ENCODE results near the gene TCERG1L. TPM values are rescaled to one million over a fixed set of nuclear protein-coding genes. Genes with fewer than 3 reads are reported as not detected.
"Not testable (repeated sequence)": the region's sequence is repeated elsewhere in the genome, so short reads cannot be mapped to it uniquely, and the experiment has no call there.

Gene TCERG1L
- total RNA-seq, 2 donors from 2014 or later, result 0.45 to 0.68 TPM

- no peak overlapping the region for H3K27ac Mint-ChIP-seq
- H3K36me3 Mint-ChIP-seq, result no peaks in the 10 kb centered on the region
- no peaks in the 10 kb centered on the region for H3K9me3 Mint-ChIP-seq
- ATAC-seq (no peak), DNase-seq (ENCODE audit: low spot score in 2 of 2) (no peak)
Measured at GRCh38 chr10:131162866-131163843, 148.4 kb downstream of the TCERG1L start.

- ATAC-seq (no peak), DNase-seq (ENCODE audit: low spot score in 2 of 2) (no peak)
- Mint-ChIP-seq H3K9me3 (no peaks in the 10 kb centered on the region), H3K27ac (no peak overlapping the region), H3K36me3 (no peaks in the 10 kb centered on the region)
Measured at GRCh38 chr10:131162211-131162610, 149.3 kb downstream of the TCERG1L start.

- Mint-ChIP-seq H3K27ac (no peak overlapping the region), H3K9me3 (no peaks in the 10 kb centered on the region), H3K36me3 (no peaks in the 10 kb centered on the region)
- no peak for ATAC-seq
- no peak for DNase-seq (ENCODE audit: low spot score in 2 of 2)
Measured at GRCh38 chr10:131161087-131161486, 150.4 kb downstream of the TCERG1L start.

- ATAC-seq (no peak), DNase-seq (ENCODE audit: low spot score in 2 of 2) (no peak)
- no peak overlapping the region for H3K27ac Mint-ChIP-seq
- H3K9me3 Mint-ChIP-seq, result no peaks in the 10 kb centered on the region
- H3K36me3 Mint-ChIP-seq, result no peaks in the 10 kb centered on the region
Measured at GRCh38 chr10:131160219-131160875, 151.2 kb downstream of the TCERG1L start.

- H3K27ac Mint-ChIP-seq, result no peak overlapping the region
- no peaks in the 10 kb centered on the region for H3K9me3 Mint-ChIP-seq
- ATAC-seq (no peak), DNase-seq (ENCODE audit: low spot score in 2 of 2) (no peak)
- no peaks in the 10 kb centered on the region for H3K36me3 Mint-ChIP-seq
Measured at GRCh38 chr10:131159771-131160170, 151.8 kb downstream of the TCERG1L start.

- no peaks in the 10 kb centered on the region for H3K36me3 Mint-ChIP-seq
- DNase-seq (ENCODE audit: low spot score in 2 of 2) (no peak), ATAC-seq (no peak)
- H3K9me3 Mint-ChIP-seq, result no peaks in the 10 kb centered on the region
- no peak overlapping the region for H3K27ac Mint-ChIP-seq
Measured at GRCh38 chr10:131158695-131159094, 152.8 kb downstream of the TCERG1L start.

- DNase-seq (ENCODE audit: low spot score in 2 of 2) (no peak), ATAC-seq (no peak)
- no peak overlapping the region for H3K27ac Mint-ChIP-seq
- peaks cover under 1% of the 10 kb centered on the region in 2 donors for H3K9me3 Mint-ChIP-seq
- H3K36me3 Mint-ChIP-seq, result peaks cover under 1% of the 10 kb centered on the region in 2 donors
Measured at GRCh38 chr10:131157899-131158298, 153.6 kb downstream of the TCERG1L start.

GRCh38 chr10:131155876-131156230 lies 155.7 kb downstream of the TCERG1L start:
- ATAC-seq (no peak), DNase-seq (ENCODE audit: low spot score in 2 of 2) (no peak)
- peaks cover 13 to 17% of the 10 kb centered on the region in 2 donors for H3K9me3 Mint-ChIP-seq

GRCh38 chr10:131155218-131155875 lies 156.2 kb downstream of the TCERG1L start:
- no peak overlapping the region for H3K27ac Mint-ChIP-seq
- ATAC-seq, result no peak
- DNase-seq (ENCODE audit: low spot score in 2 of 2), result no peak
- peaks cover 13 to 17% of the 10 kb centered on the region in 2 donors for H3K9me3 Mint-ChIP-seq
- H3K36me3 Mint-ChIP-seq, result peaks cover 13 to 14% of the 10 kb centered on the region in 2 donors

More at GRCh38 chr10:131155876-131156230, 155.7 kb downstream of the TCERG1L start:
- Mint-ChIP-seq H3K27ac (no peak overlapping the region), H3K36me3 (peaks cover 13 to 14% of the 10 kb centered on the region in 2 donors)

- DNase-seq (ENCODE audit: low spot score in 2 of 2), result no peak
- Mint-ChIP-seq H3K9me3 (peaks cover 13 to 17% of the 10 kb centered on the region in 2 donors), H3K36me3 (peaks cover 13 to 14% of the 10 kb centered on the region in 2 donors), H3K27ac (no peak overlapping the region)
- ATAC-seq, result no peak
Measured at GRCh38 chr10:131154306-131155025, 157.1 kb downstream of the TCERG1L start.

- not testable (repeated sequence) for H3K27ac Mint-ChIP-seq; DNase-seq (ENCODE audit: low spot score in 2 of 2); ATAC-seq
- Mint-ChIP-seq H3K36me3 (peaks cover 13 to 14% of the 10 kb centered on the region in 2 donors), H3K9me3 (peaks cover 13 to 17% of the 10 kb centered on the region in 2 donors)
Measured at GRCh38 chr10:131152456-131152855, 159.1 kb downstream of the TCERG1L start.

GRCh38 chr10:131150126-131150525 lies 161.4 kb downstream of the TCERG1L start:
- ATAC-seq, result no peak
- no peak for DNase-seq (ENCODE audit: low spot score in 2 of 2)

GRCh38 chr10:131149586-131149985 lies 161.9 kb downstream of the TCERG1L start:
- ATAC-seq, result no peak
- no peak for DNase-seq (ENCODE audit: low spot score in 2 of 2)
- peaks cover 13 to 14% of the 10 kb centered on the region in 2 donors for H3K36me3 Mint-ChIP-seq
- peaks cover 13 to 17% of the 10 kb centered on the region in 2 donors for H3K9me3 Mint-ChIP-seq
- H3K27ac Mint-ChIP-seq, result no peak overlapping the region

More at GRCh38 chr10:131150126-131150525, 161.4 kb downstream of the TCERG1L start:
- Mint-ChIP-seq H3K9me3 (peaks cover 13 to 17% of the 10 kb centered on the region in 2 donors), H3K36me3 (peaks cover 13 to 14% of the 10 kb centered on the region in 2 donors), H3K27ac (no peak overlapping the region)

- DNase-seq (ENCODE audit: low spot score in 2 of 2) (no peak), ATAC-seq (no peak)
- H3K36me3 Mint-ChIP-seq, result peaks cover 13 to 14% of the 10 kb centered on the region in 2 donors
- H3K27ac Mint-ChIP-seq, result no peak overlapping the region
- H3K9me3 Mint-ChIP-seq, result peaks cover 13 to 17% of the 10 kb centered on the region in 2 donors
Measured at GRCh38 chr10:131149111-131149510, 162.4 kb downstream of the TCERG1L start.

- Mint-ChIP-seq H3K27ac (no peak overlapping the region), H3K9me3 (peaks cover 13 to 17% of the 10 kb centered on the region in 2 donors), H3K36me3 (peaks cover 13 to 14% of the 10 kb centered on the region in 2 donors)
- no peak for DNase-seq (ENCODE audit: low spot score in 2 of 2)
- ATAC-seq, result no peak
Measured at GRCh38 chr10:131148270-131148669, 163.3 kb downstream of the TCERG1L start.

- no peak for DNase-seq (ENCODE audit: low spot score in 2 of 2)
- no peak overlapping the region for H3K27ac Mint-ChIP-seq
- no peak for ATAC-seq
- peaks cover 8 to 9% of the 10 kb centered on the region in 2 donors for H3K36me3 Mint-ChIP-seq
- H3K9me3 Mint-ChIP-seq, result peaks cover 8 to 12% of the 10 kb centered on the region in 2 donors
Measured at GRCh38 chr10:131147301-131147975, 164.1 kb downstream of the TCERG1L start.
